K562 (cell line): Measurements from ENCODE around the gene RSPH3. TPM values are rescaled to one million over a fixed set of nuclear protein-coding genes. Genes with fewer than 3 reads are reported as not detected.

Experiments used
- ATAC-seq: fragments of 200-7000 bp; cut with Tn5 transposase; 3 replicates; pipeline ENCODE4 v1.9.1; 2020; ENCODE audit warnings: moderate library complexity
- BruUV-seq: library from RNA; stranded (reverse); fragments of 400-500 nt; replicated peaks from 2 replicates; lab custom pipeline; 2021; lab: Mats Ljungman, UMichigan
- CTCF ChIA-PET: fragments of 300-600 bp; formaldehyde crosslinking; extraction: SDS; loops from one replicate; lab custom pipeline; 2021; ENCODE audit warnings: low intra/inter-chr PET ratio; lab: Yijun Ruan, JAX
- POLR2A ChIA-PET: fragments of 300-600, 350-650 bp; sonication (Branson Sonifier 250); formaldehyde crosslinking; extraction: SDS; loops from one replicate; lab custom pipeline; 2021; ENCODE audit warnings: antibody characterized with exemption, inconsistent platforms; lab: Yijun Ruan, JAX
- DNase-seq, 4 experiments: peaks; one replicate each; pipeline versions ENCODE4 v3.0.0 to v3.0.0-alpha.2; 2011 to 2018; ENCODE audit warnings: low spot score in 3 of 4, mixed read lengths in 3 of 4; ENCODE audit errors: extremely low read depth in 1 of 4
- FAIRE-seq: peaks from 2 replicates; lab custom pipeline; 2011; peaks lifted over from hg19 to GRCh38; lab: Jason Lieb, UNC
- H2AFZ ChIP-seq: 2 replicates; pipeline ENCODE4 v1.6.0; 2011; ENCODE audit warnings: low read depth, low read length, control low read depth, inconsistent platforms
- H3K27ac ChIP-seq: fragments of 200-600 bp; 3 replicates; pipeline ENCODE4 v1.8.0; 2011; ENCODE audit warnings: low read depth, mild to moderate bottlenecking, control low read depth, inconsistent platforms, low read length, moderate library complexity, mixed read lengths; ENCODE audit errors: extremely low read depth
- H3K27me3 ChIP-seq, 2 experiments: fragments of 300-600 bp in 1 of 2; 2 replicates in 1 of 2; 3 replicates in 1 of 2; pipeline versions ENCODE4 v1.6.0 to v1.8.0; 2011; ENCODE audit warnings: inconsistent platforms in 2 of 2, low read length in 2 of 2, mild to moderate bottlenecking in 1 of 2, mixed read lengths in 1 of 2, moderate library complexity in 1 of 2; ENCODE audit not compliant: control insufficient read depth in 2 of 2, insufficient read depth in 2 of 2
- H3K36me3 ChIP-seq: fragments of 300-600 bp; 3 replicates; pipeline ENCODE4 v1.8.0; 2011; ENCODE audit warnings: mild to moderate bottlenecking, low read length, inconsistent platforms; ENCODE audit not compliant: control insufficient read depth, insufficient read depth
- H3K4me1 ChIP-seq, 2 experiments: fragments of 200-600 bp in 1 of 2; replicated peaks in 1 of 2; 2 replicates in 1 of 2; 3 replicates in 1 of 2; pipeline versions ENCODE4 v1.5.1 to v1.8.0; 2011; ENCODE audit warnings: inconsistent platforms in 2 of 2, low read length in 2 of 2, mild to moderate bottlenecking in 1 of 2, mixed read lengths in 1 of 2, moderate library complexity in 1 of 2; ENCODE audit not compliant: control insufficient read depth in 2 of 2, insufficient read depth in 2 of 2
- H3K4me2 ChIP-seq: 2 replicates; pipeline ENCODE4 v1.6.1; 2011; ENCODE audit warnings: low read length, control low read depth, inconsistent platforms, mixed read lengths; ENCODE audit not compliant: insufficient read depth
- H3K4me3 ChIP-seq: fragments of 200-600 bp; sonication (generic), shearing (Covaris generic); 2 replicates; pipeline ENCODE4 v1.5.1; 2016; ENCODE audit warnings: control low read depth, inconsistent platforms
- H3K79me2 ChIP-seq: fragments of 200-600 bp; 3 replicates; pipeline ENCODE4 v1.8.0; 2011; ENCODE audit warnings: low read length, inconsistent platforms; ENCODE audit not compliant: control insufficient read depth, insufficient read depth
- H3K9ac ChIP-seq, 2 experiments: 2 replicates each; pipeline versions ENCODE4 v1.6.0 to v1.6.1; 2011; ENCODE audit warnings: low read depth in 2 of 2, low read length in 2 of 2, control low read depth in 1 of 2, inconsistent platforms in 1 of 2, mild to moderate bottlenecking in 1 of 2, mixed read lengths in 1 of 2; ENCODE audit not compliant: insufficient read depth in 1 of 2
- H3K9me1 ChIP-seq: one replicate; pipeline ENCODE4 v1.6.0; 2011; ENCODE audit warnings: inconsistent platforms, mild to moderate bottlenecking, low read length, moderate library complexity; ENCODE audit not compliant: control insufficient read depth, insufficient read depth
- H3K9me3 ChIP-seq: replicated peaks from 2 replicates; pipeline ENCODE4 v1.5.1; 2011; ENCODE audit warnings: low read depth, low read length, inconsistent platforms; ENCODE audit not compliant: control insufficient read depth, insufficient read depth
- H4K20me1 ChIP-seq: replicated peaks from 2 replicates; pipeline ENCODE4 v1.6.1; 2011; ENCODE audit warnings: low read length, inconsistent platforms, mixed read lengths; ENCODE audit not compliant: control insufficient read depth, insufficient read depth
- ARID1B ChIP-seq: fragments of 450-650 bp; IDR thresholded peaks from 2 replicates; pipeline ENCODE4 v1.6.1; 2016; ENCODE audit warnings: antibody characterized with exemption, mild to moderate bottlenecking, inconsistent platforms
- BHLHE40 ChIP-seq: IDR thresholded peaks from 2 replicates; pipeline ENCODE4 v1.6.1; 2011; ENCODE audit warnings: low read length, improper control_type of control experiment
- CBFA2T2 ChIP-seq: fragments of 450-650 bp; conservative IDR thresholded peaks from 2 replicates; pipeline ENCODE4 v1.6.1; 2017; ENCODE audit warnings: mild to moderate bottlenecking
- CSDE1 ChIP-seq, 2 experiments: fragments of 450-650 bp; IDR thresholded peaks; 2 replicates each; pipeline ENCODE4 v1.6.1; 2016; ENCODE audit warnings: mild to moderate bottlenecking in 1 of 2
- HNRNPL ChIP-seq: fragments of 200-400 bp; formaldehyde crosslinking; IDR thresholded peaks from 2 replicates; pipeline ENCODE4 v1.6.1; 2017; ENCODE audit warnings: low read depth, mild to moderate bottlenecking, low read length
- KLF16 ChIP-seq: IDR thresholded peaks from 2 replicates; pipeline ENCODE4 v1.6.1; 2016; ENCODE audit warnings: antibody characterized with exemption
- MEIS2 ChIP-seq: fragments of 450-650 bp; IDR thresholded peaks from 2 replicates; pipeline ENCODE4 v1.6.1; 2014; ENCODE audit warnings: mild to moderate bottlenecking; ENCODE audit not compliant: partially characterized antibody
- MTA2 ChIP-seq: fragments of 450-650 bp; IDR thresholded peaks from 2 replicates; pipeline ENCODE4 v1.6.1; 2016; ENCODE audit warnings: low read depth
- PBX2 ChIP-seq, 2 experiments: IDR thresholded peaks in 1 of 2; conservative IDR thresholded peaks in 1 of 2; 2 replicates each; pipeline ENCODE4 v1.6.1; 2016; ENCODE audit warnings: low read depth in 2 of 2, mild to moderate bottlenecking in 1 of 2, missing compliant biosample characterization in 1 of 2, missing genetic modification characterization in 1 of 2, moderate library complexity in 1 of 2
- SRSF1 ChIP-seq: fragments of 200-400 bp; formaldehyde crosslinking; IDR thresholded peaks from 2 replicates; pipeline ENCODE4 v1.6.1; 2017; ENCODE audit warnings: mild to moderate bottlenecking, low read depth, low read length, moderate library complexity
- TAL1 ChIP-seq: fragments of 450-650 bp; IDR thresholded peaks from 2 replicates; pipeline ENCODE4 v1.6.1; 2016; ENCODE audit warnings: mild to moderate bottlenecking
- TCF3 ChIP-seq: sonication (generic); formaldehyde crosslinking; IDR thresholded peaks from 2 replicates; pipeline ENCODE4 v1.4.0; 2020; ENCODE audit warnings: mild to moderate bottlenecking, missing genetic modification reagents
- TEAD4 ChIP-seq, 2 experiments: sonication (generic) in 1 of 2; formaldehyde crosslinking in 1 of 2; IDR thresholded peaks; 2 replicates each; pipeline versions ENCODE4 v1.6.1 to v1.8.0; 2012 to 2022; ENCODE audit warnings: borderline replicate concordance in 1 of 2, inconsistent platforms in 1 of 2, low read length in 1 of 2, mild to moderate bottlenecking in 1 of 2, missing genetic modification reagents in 1 of 2
- ZNF212 ChIP-seq: fragments of 450-650 bp; formaldehyde crosslinking; IDR thresholded peaks from 2 replicates; pipeline ENCODE4 v1.4.0; 2020; ENCODE audit warnings: mild to moderate bottlenecking
- ZNF395 ChIP-seq: fragments of 200-800 bp; sonication (Bioruptor generic); IDR thresholded peaks from 2 replicates; pipeline ENCODE4 v1.6.1; 2017; ENCODE audit warnings: missing genetic modification characterization, missing compliant biosample characterization
- WGBS: fragments of 100-300 bp; shearing (Covaris generic); methylation state at CpG from one replicate; pipeline ENCODE4 v1.1.6; 2016; ENCODE audit warnings: low coverage, mixed read lengths; ENCODE audit not compliant: insufficient coverage; ENCODE audit errors: missing lambda C conversion rate; 5-methylcytosine and 5-hydroxymethylcytosine counted together
- in situ Hi-C: fragments of 300-500 bp; cut with MboI; formaldehyde crosslinking; loops from 4 replicates; pipeline ENCODE4 v1.15.0; 2018; ENCODE audit warnings: inconsistent platforms, mixed read lengths
- intact Hi-C: fragments of 100-400 bp; cut with micrococcal nuclease; formaldehyde crosslinking; loops from 2 replicates; pipeline ENCODE4 v1.14.2; 2022
- polyA plus RNA-seq, 8 experiments: library from polyadenylated mRNA; depleted of rRNA in 4 of 8; stranded (reverse) in 5 of 8; unstranded in 3 of 8; fragments of >200 nt; fragmentation: Nextera tagmentation in 2 of 8; fragmentation: Illumina TruSeq in 1 of 8; extraction: Ambion mirVana in 2 of 8; extraction: Trizol in 1 of 8; gene quantifications; 2 replicates each; pipeline versions ENCODE4 v1.2.1 to v1.2.3, GENCODE V29; 2011 to 2014; ENCODE audit warnings: inconsistent platforms in 1 of 8, missing spikeins in 1 of 8
- total RNA-seq, 7 experiments: library from RNA; depleted of rRNA in 6 of 7; stranded (reverse); fragments of >200 nt in 6 of 7; fragmentation: Illumina TruSeq in 2 of 7; extraction: Trizol in 2 of 7; gene quantifications; 2 replicates each; pipeline versions ENCODE4 v1.2.1 to v1.2.3, GENCODE V29; 2011 to 2021; ENCODE audit warnings: low replicate concordance in 1 of 7

Gene RSPH3
- total and polyA plus RNA-seq, 9 of the 15 experiments (the other 6 are each of a cell fraction or from before 2014, with no cell fraction given), result 0.52 to 2.9 (median 1.5) TPM

- no peak for DNase-seq
- Histone ChIP-seq H3K4me1 (peaks cover 9 to 13% of the 10 kb centered on the region in 2 experiments; a peak in 4 of 5 replicates), H3K9ac (no peak overlapping the region), H3K9me1 (no peaks in the 10 kb centered on the region), H3K9me3 (no peaks in the 10 kb centered on the region), H3K4me3 (no peak overlapping the region), H4K20me1 (no peaks in the 10 kb centered on the region), H3K79me2 (peaks cover 5% of the 10 kb centered on the region; the same call in 1 of the 3 replicates)
- ChIA-PET CTCF (no interaction called here), POLR2A (interaction anchor here (0.6 to 0.7 kb wide), 2 partner anchors 195 to 1502 kb away, joined by 3 read pairs; no protein-coding TSS in a partner anchor)
- no peak for ATAC-seq
- TF ChIP-seq ZNF395 (0 out of 2 replicates have a peak, but pooled peaks have one; percentile 52), SRSF1 (no peak), MEIS2 (peak; percentile 63), TCF3 (CRISPR knock-in tag) (peak; percentile 13; the same call in 1 of the 2 replicates), CBFA2T2 (0 out of 2 replicates have a peak, but pooled peaks have one; percentile 14), ARID1B (peak; percentile 60), PBX2 (CRISPR knock-in tag; IDR thresholded peaks at IDR 0.05; ENCODE audit: low read depth) (no peak), PBX2 (tag; conservative IDR thresholded peaks at IDR 0.05; ENCODE audit: low read depth) (0 out of 2 replicates have a peak, but pooled peaks have one; percentile 17), BHLHE40 (no peak), ZNF212 (CRISPR knock-in tag) (no peak), KLF16 (peak; percentile 24; the same call in 1 of the 2 replicates), CSDE1 (IDR thresholded peaks at IDR 0.05) (0 out of 4 replicates have a peak, but pooled peaks of 1 of the 2 experiments have one; percentile 20), MTA2 (0 out of 2 replicates have a peak, but pooled peaks have one; percentile 11), HNRNPL (no peak), TEAD4 (IDR thresholded peaks at IDR 0.05; ENCODE audit: low read length) (peak; percentile 27; the same call in 1 of the 2 replicates), TEAD4 (CRISPR knock-in tag; IDR thresholded peaks at IDR 0.05; ENCODE audit: borderline replicate concordance) (no peak), TAL1 (peak; percentile 23)
- TF ChIP-seq, all 486 proteins: peak for 11
- peaks cover 4 to 6% of the 10 kb centered on the region in 2 experiments; a peak in 2 of 5 replicates for H3K27me3 ChIP-seq
- FAIRE-seq, result no peak
- WGBS, result 37% methylated on average over 3 of the region's 3 CpGs
- H3K36me3 ChIP-seq, result no peaks in the 10 kb centered on the region
- in situ Hi-C loops, result loop anchor here (5.0 kb wide), 1 partner anchor 103 kb away; no protein-coding TSS in a partner anchor
- H3K27ac ChIP-seq, result no peak overlapping the region
- no peak overlapping the region for H2AFZ ChIP-seq
- no TSS peak for BruUV-seq
- no peak overlapping the region; the same call in 1 of the 2 replicates for H3K4me2 ChIP-seq
- intact Hi-C loops, result no loop called here
Measured at GRCh38 chr6:159004592-159004991, 4.6 kb upstream of the RSPH3 start.
